HG03039 (cell line): ENCODE measurements around the gene ST6GALNAC2.
A peak's percentile ranks its signal among the peaks of the same experiment; 100 is the strongest.

Experiments
- ATAC-seq: cut with Tn5 transposase; IDR thresholded peaks from one replicate; pipeline ENCODE4 v1.9.1; 2021; ENCODE audit warnings: mild to moderate bottlenecking, moderate library complexity; ENCODE audit not compliant: unreplicated experiment

Gene ST6GALNAC2

DNA sequence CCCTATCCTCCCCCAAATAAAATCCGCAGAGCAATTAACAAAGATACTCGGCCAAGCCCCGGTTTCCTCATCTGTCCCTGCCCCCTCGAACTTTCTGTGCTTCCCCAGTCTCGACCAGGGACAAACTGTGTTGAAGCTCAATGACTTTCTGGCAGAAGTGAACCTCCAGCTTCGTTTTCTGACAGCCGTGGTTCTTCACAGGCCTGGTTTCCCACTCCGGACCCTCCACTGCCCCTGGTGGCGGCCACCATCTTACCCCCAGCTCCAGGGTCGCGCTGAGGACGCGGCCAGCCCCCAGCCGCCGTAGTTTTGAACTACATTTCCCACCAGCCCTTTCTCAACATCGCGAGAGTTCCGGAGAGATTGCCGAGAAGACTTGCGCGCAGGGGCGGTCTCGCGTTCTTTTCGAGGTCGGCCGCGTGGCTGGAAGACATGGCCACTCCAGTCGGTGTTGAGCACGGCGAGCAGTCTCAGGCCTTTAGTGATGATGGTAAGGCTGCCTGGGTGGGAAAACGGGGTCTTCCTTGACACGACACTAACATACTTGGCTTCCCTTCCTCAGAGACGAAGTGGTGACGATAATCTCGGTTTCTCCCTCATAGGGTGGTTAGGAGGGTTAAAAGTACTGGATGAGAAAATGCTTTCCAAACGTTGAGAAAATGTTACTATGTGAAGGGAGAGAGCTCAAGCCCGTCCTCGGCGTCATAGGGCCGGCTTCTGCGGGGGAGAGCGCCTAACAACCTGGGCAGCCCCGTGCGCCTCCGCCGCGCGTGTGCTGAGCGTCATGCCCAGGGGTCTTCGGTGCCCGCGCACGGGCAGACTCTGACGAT, 28.1 kb downstream of the ST6GALNAC2 start:
- peak; percentile 75 for ATAC-seq

DNA sequence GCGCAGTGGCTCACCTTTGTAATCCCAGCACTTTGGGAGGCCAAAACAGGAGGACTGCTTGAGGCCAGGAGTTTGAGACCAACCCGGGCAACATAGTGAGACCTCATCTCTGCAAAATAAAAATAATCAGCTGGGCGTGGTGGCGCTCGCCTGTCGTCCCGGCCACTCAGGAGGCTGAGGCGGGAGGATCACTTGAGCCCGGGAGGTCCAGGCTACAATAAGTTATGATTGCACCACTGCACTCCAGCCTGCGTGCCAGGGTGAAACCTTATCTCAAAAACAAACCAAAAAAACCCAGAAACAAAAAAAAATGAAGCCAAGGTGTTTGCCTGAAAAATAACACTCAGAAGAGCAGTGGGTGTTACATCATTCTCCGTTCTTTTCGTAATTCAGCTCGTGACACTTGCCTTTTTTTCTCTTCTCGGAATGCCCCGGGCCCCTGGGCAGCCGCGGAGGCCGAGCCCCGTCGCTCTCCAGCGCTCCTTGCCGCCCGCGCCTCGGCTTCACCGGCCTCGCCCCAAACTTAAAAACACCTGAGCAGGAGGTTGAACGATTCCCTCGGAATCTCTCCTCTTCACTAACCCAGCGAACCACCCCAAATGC, 28.8 kb downstream of the ST6GALNAC2 start:
- ATAC-seq = no peak

DNA sequence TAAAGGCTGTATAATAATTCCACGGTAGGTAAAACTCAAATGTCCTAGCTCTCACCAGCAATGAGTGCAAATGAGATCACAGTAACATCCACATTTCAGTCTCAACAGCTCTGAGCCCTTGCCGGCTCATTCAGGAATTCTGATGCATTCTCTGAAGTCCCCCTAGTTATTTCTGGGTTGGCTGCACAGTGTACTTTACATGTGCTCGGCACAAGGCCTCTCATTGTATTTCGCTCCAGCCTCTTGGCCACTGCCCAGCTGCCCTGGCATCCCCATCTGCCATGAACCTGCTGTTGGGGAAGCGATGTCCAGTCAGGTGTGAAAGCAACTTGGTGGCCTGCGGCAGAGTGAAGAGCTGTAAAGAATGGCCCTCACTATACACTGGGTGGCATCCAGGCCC, 31.5 kb downstream of the ST6GALNAC2 start:
- no peak for ATAC-seq

DNA sequence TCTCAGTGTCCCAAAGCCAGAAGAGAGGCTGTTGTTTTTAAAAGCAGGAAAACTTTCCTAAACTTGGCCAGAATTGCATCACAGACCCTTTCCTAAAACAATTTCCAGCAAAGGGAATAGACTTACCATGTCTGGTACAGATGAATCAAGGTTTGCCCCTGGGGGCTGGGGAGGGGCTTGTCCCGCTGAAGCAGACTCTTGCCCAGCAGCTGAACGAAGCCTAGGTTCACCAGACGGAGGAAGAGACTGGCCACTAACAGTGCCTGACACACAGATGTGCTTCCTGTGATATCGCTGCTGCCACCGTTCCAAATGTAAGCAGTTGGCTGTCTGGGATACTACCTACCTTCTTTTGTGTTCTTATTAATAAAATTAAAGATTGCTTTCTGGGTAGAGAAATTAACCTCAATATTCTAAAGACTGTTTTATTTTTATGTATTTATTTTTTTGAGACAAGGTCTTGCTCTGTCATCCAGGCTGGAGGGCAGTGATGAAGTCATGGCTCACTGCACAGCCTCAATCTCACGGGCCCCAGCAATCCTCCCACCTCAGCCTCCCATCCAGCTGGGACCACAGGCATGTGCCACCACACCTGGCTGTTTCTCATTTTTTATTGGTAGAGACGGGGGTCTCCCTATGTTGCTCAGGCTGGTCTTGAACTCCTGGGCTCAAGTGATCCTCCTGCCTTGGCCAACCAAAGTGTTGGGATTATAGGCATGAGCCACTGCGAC, 32.3 kb downstream of the ST6GALNAC2 start:
- no peak for ATAC-seq

DNA sequence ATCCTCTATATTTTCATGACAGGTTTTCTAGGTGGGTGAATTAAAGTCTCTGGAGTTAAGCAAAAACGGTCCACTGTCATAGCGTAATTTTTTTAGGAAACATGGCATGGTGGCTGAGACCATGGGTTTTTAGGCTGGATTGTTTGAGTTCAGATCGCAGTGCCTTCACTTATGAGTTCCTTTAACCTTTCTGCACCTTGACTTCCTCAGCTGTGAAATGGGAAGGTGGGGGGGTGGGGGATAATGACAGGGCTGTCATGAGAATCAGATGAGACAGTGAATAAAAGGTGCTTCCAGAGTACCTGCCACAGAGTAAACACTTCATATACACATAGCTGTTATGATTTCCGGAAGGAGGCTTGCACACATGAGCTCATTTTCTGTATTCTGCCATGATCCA, 34.0 kb downstream of the ST6GALNAC2 start:
- ATAC-seq = no peak

DNA sequence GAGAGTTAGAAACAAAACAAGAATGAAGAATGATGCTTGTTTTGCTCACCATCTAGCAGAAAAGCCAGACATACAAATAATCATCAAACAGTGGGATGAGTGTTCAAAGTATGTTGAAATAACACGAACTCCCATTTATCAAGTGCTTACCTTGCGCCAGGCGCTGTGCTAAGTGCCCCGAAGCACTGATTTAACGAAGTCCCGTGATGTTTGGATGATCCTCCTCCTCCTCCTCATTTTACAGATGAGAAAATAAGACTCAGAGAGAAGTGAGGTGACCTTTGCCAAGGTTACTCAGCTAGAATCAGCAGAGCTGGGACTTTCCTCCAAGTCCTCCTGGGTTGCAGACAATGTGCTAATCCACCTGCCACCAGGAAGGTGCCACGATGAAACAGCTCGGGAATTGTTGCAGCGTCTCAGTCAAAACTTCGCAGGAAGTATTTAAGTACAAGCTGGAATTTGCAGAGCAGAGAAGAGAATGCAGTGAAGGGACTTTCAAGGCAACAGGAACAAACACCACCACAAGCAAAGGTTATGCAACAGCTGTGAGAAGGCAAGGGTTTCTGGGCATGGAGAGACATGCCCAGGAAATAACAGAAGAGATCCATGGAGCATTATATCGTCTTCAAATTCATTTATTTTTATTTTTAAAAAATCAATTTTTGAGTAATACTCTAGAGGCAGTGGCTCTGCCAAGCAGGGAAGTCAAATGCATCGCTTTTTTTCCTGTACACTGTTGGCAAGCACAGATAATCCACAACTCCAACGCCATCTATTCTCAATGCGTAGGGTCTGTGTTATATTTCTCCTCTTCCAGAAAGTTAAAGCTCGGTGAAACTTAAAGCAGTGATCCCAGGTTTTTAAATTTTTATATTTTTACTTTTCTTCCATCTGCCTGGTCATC, 34.7 kb downstream of the ST6GALNAC2 start:
- no peak for ATAC-seq

DNA sequence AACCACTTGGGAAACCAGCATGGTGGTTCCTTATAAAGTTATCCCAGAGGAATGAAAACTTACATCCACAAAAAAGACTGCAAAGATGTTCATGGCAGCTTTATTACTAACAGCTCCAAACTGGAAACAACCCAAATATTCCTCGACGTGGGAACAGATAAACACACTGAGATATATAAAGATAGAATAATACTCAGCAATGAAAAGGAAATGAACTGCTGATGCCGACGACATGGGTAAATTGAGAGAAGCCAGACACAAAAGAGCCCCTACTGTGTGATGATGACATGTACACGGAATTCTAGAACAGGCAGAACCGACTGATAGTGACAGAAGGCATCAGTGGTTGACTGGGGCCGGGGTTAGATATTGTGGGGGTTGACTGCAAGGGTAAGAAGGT, 36.1 kb downstream of the ST6GALNAC2 start:
- no peak for ATAC-seq

DNA sequence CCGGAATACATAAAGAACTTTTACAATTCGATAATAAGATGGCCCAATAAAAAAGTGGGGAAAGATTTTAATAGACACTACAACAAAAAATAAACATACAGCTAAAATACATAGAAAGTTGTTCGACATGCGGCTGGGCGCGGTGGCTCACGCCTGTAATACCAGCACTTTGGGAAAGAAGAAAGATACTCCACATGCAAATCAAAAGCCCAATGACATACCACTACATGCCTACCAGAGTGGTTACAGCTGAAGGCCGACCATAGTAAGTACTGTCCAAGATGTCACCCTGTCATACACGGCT, 36.5 kb downstream of the ST6GALNAC2 start:
- no peak for ATAC-seq

DNA sequence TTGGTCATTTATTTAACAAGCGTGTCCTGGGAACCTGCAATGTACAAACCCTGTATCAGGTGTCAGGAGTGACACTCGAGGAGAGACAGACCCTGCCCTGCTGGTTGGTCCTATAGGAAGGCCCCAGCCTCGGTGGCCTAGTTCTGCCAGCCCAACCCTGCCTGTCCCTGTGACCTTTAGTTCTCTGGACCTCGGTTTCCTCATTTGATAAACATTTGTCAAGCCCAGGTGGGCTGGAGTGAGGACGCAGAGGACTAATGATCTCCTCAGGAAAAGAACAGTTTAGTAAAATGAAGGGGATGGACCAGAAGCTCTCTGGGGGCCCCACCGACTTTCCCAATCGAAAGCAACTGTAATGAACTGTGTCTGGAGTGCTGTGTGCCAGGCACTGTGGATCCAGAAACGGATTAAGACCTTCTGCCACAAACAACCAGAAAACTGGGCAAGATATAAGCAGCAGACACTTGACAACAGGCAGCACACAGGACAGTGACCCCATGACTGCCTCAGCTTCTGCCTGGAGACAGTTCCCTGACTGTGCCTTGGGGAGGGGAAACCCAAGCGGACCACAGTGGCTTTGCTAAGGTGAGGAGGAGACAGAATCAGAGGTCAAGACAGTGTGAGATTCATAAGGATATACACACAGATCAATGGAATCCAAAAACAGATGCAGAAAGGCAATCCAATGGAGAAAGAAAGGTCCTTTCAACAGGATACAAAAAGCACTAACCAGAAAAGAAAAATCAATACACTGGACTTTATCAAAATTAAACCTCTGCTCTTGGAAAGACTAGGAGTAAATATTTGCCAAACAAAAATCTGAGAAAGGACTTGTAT, 37.1 kb downstream of the ST6GALNAC2 start:
- ATAC-seq = no peak

DNA sequence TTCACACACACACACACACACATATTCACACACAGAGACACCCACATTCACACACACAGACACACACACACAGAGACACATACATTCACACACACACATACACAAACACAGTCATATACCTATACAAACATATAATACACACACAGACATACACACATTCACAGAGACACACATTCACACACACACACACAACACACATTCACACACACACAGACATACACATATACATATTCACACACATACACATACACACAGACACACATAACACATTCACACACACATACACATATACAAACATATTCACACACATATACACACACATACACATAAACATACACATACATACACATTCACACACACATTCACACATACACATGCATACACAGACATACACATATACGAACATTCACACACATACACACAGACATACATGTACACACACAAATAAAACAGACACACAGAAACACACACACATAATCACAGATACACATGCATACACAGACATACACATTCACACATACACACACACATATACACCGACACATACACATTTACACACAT, 37.9 kb downstream of the ST6GALNAC2 start:
- no peak for ATAC-seq

DNA sequence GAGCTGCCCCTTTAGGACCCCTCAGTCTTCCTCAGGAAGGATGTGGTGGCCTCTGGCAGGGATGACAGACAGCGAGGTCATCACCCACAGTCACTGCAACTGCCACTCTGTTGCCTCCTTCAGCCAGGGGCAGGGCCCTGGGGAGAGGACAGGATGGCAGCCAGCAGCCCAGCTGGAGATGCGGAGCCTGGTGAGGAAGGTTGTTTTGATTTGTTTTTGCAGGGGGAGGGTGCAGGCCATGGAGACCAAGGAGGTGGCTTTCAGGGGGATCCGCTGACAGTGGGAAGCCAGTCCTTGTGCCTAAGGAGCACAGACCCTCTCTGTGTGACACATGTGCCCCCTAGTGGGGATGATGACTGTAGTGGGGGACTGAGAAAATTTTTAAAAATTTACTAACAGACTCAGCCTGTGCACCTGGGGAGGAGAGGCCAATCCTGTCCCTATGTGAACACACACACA, 38.4 kb downstream of the ST6GALNAC2 start:
- ATAC-seq = no peak

DNA sequence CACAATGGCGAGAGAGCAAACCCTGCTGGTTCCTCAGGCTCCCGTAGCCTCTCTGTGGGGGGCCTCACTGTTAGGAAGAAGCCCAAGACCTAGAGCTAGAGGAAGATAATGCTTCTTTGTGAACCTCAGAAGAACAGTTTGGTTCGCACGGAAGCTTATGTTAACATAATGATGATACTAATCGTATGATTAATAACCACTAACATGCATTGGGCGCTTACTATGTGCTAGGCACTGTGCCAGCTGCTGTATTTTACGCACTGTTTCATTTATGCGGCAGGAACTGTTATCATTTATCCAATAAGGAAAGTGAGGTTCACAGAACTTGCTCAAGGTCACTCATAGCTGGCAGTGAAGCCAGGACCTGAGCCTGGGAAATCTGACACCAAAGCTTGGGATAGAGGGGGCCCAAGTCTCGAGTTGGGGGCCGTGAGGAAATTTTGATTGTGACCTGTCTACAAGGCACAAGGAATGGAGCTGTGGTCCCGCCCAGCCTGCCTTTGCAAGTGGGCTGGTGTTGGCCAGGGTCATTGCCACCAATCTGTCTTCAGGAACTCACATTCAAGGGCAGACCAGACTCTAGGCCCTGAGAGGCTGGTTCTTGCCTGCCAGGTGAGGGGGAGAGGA, 39.0 kb downstream of the ST6GALNAC2 start:
- no peak for ATAC-seq

DNA sequence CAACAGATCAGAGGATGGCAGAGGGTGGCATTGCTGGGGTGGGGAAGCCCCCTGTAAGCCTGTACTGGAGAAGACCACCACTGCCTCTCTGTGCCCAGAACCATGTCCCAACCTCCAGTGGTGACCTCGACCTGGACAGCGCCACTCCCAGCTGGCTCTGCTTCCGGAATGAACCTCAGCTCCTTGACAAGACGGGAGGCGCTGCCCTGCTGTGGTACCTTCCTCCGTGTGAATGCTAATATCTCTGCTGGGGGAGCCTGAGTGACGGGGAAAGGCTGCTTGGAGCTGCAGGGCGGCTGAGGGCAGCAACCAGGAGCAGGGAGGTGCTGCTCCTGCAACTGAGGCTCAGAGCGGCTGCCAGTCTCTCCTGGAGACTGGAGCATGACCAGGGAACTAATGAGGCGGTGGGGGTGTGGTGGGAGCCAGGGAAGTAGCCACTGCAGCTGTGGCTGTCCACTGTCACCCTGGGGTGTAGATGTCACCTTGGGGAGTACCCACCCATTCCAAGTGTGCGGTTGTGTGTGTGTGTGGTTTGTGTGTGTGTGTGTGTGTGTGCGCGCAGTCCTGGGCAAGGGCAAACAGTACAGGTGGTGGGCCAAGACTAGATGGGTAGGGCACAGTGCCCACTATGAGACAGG, 39.6 kb downstream of the ST6GALNAC2 start:
- ATAC-seq = no peak

DNA sequence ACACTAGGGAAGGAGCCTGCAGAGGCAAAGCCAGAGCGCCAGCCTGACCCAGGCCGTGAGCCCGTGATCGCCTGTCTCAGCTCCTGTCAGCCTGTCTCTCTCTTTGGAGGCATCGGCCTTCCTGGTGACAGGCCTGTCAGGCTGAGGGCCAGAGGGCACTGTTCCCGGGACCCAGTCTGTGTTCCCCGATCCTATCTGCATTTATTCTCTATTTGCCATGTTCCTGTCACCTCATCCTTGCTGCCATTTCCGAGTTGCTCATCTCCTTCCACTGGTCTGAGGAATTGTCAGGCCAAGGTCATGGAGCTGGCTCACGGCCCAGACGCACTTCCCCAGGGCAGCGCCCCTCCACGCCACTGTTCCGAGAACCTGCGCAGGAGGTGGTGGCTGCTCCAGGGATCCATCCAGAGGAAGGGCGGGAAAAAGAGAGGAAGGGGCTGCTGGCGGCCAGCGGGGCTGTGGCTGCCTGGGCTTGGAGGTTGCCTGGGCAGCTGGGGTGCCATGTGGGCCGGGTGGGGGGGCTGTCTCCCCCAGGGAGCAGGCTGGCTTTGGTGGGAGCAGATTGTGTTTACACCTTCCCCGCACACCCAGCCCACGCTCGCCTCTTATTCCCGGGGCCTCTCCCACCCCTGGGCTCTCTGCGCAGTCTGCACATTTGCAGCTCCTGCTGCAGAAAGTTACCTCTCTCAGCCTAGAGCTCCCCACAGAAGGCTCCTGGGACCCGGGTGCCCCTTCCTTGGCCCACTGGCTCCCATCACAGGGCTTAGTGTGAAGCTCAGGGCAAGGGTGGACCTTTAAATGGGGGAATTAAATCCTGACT, 40.9 kb downstream of the ST6GALNAC2 start:
- no peak for ATAC-seq

DNA sequence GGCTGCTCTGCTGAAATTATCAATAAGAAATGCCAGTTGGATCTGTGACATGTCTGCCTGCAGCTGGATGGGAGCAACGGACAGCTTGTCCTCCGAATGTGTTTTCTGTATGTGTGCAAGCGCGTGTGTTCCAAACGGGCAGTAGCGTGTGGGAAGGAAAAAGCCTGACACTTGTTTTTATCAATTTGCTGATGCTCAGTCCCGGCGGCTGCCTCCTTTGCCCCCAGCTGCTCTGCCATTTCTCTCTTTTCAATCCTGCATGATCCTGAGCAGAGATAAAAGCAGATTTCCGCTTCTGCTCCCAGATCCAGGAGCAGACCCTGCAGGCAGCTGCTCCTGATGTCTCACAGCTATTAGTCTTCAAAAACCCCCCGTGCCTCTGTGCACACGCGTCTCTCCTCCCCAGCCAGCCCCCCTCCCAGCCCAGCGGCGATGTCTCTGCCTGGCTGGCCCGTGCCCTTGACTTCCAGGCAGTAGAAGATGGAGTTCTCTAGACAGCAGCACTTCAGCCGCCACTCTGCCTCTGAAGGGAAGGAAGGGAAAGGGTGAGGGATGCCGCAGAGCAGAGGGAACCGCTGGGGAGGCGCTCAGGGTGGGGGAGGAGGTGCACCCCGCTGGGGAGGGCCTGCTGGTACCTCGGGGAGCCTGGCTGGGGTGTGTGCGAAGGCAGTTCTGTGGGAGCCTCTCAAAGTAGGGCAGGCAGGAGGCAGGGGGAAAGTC, 41.7 kb downstream of the ST6GALNAC2 start:
- ATAC-seq = no peak

DNA sequence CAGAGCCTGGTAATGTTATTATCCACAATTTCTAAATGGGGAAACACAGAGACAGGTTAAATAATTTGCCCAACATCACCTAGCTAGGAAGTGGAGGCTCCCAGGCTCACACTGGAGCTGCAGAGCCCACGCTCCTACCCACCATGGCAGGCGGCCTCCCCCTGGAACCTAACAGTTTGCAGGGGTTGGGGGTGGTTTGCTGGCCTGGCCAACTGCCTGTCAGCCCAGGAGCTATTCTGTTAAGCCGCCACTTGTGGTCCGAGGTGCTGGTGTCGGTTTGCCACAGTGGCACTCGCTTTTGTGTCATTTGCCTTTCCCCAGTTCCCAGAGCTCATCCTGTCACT, 42.2 kb downstream of the ST6GALNAC2 start:
- ATAC-seq = no peak

DNA sequence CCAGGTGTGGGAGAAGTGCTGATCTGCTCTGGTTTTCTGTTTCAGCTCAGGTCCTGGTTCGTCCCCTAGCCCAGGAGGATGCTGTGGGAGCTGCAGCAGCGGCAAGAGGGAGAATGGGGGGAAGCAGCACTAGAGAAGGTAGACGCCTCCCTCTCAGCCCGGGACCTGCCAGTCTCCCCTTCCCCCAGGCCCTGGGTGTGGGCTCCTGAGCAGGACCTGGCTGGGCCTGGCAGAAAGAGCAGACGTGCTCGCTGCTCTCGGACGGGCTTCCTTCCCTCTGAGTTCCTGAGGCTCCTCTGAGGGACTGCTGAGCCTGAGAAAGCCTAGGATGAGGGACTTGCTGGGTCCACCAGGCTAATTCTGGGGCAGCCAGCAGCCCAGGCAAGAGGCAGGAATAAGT, 42.7 kb downstream of the ST6GALNAC2 start:
- ATAC-seq = no peak
